ENCODE data around the gene WDR64.
"Not testable (repeated sequence)": the region's sequence is repeated elsewhere in the genome, so short reads cannot be mapped to it uniquely, and the experiment has no call there.

DNA sequence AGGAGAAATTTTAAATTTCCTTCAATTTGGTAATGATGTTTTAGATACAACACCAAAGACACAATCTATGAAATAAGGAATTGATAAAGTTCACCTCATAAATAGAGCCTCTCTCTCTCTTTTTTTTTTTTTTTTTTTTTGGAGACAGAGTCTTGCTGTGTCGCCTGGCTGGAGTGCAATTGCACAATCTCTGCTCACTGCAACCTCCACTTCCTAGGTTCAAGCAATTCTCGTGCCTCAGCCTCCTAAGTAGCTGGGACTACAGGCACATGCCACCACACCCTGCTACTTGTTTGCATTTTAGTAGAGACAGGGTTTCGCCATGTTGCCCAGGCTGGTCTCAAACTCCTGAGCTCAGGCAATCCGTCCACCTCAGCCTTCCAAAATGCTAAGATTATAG, 152.6 kb downstream of the WDR64 start:
- TF ChIP-seq, protein P1, sequence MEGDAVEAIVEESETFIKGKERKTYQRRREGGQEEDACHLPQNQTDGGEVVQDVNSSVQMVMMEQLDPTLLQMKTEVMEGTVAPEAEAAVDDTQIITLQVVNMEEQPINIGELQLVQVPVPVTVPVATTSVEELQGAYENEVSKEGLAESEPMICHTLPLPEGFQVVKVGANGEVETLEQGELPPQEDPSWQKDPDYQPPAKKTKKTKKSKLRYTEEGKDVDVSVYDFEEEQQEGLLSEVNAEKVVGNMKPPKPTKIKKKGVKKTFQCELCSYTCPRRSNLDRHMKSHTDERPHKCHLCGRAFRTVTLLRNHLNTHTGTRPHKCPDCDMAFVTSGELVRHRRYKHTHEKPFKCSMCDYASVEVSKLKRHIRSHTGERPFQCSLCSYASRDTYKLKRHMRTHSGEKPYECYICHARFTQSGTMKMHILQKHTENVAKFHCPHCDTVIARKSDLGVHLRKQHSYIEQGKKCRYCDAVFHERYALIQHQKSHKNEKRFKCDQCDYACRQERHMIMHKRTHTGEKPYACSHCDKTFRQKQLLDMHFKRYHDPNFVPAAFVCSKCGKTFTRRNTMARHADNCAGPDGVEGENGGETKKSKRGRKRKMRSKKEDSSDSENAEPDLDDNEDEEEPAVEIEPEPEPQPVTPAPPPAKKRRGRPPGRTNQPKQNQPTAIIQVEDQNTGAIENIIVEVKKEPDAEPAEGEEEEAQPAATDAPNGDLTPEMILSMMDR (conservative IDR thresholded peaks at IDR 0.05), result not testable (repeated sequence)
- not testable (repeated sequence) for TF ChIP-seq EZH2 (IDR thresholded peaks at IDR 0.05; ENCODE audit: low read depth)
